ENCODE results near the gene SMYD3. TPM values are rescaled to one million over a fixed set of nuclear protein-coding genes. Genes with fewer than 3 reads are reported as not detected.

Gene SMYD3
- total and polyA plus RNA-seq, 2 of the 13 experiments (the other 11 are each of a cell fraction or from before 2014, with no cell fraction given): 27.7 to 35.8 TPM

DNA sequence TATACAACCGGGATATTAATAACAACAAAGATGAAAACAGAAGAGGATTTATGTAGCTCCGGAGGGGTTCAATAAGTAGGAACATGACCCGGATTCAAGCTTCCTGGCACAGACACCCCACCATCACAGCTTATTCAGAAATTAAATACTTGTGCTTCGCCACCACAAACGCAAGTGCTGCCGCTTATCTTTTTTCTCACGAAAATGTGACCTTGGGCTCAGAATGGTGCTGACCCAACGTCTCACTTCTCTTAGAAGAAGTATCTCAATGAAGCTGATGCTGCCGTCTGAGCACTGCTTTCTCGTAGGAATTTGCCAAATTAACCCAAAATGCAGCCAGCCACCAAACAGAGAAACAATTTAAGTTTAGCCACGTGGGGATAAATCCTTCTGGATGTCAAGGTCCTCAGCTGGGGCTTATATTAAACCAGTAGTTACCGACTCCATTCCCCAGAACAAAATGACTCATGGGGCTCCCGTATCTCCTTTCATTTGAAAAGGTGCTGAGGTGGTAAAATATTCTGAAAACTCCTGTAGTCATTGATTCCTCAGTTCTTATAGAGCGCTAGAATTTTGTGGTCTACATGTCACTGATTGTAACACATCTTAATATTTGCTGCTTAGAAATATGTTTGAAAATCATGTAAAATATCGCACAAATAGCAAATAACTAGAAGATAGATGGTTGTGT lies 466.7 kb downstream of the SMYD3 start:
- in situ Hi-C loops (cut with HindIII; ENCODE audit: extremely low pct_ligation_motif_present, low pct_unique_long_range_greater_than_20kb) (no loop called here), intact Hi-C loops (cut with micrococcal nuclease; ENCODE audit: unreplicated experiment) (no loop called here)
- no peaks in the 10 kb centered on the region for H3K9me3 ChIP-seq (ENCODE audit: low read length)
- POLR2A ChIA-PET: no interaction called here
- H3K36me3 ChIP-seq (replicated peaks in 1 of 2; ENCODE audit: control insufficient read depth in 1 of 2, insufficient read depth in 2 of 2, low read length in 2 of 2): no peaks in the 10 kb centered on the region; a peak in 1 of 5 replicates
- H3K79me2 ChIP-seq (ENCODE audit: insufficient read depth, low read length): no peaks in the 10 kb centered on the region
- no TSS peak for BruUV-seq (replicated peaks)
- no peak for DNase-seq (ENCODE audit: low spot score)
- CTCF ChIA-PET (ENCODE audit: low intra/inter-chr PET ratio, low total read pairs): no interaction called here
- no peak for FAIRE-seq
- H3K27ac ChIP-seq (ENCODE audit: extremely low read length, insufficient read depth, low read length): no peak overlapping the region
- H3K9ac ChIP-seq (ENCODE audit: insufficient read depth, low read depth, low read length): no peak overlapping the region
- H4K20me1 ChIP-seq (ENCODE audit: insufficient read depth, low read length): no peaks in the 10 kb centered on the region
- TF ChIP-seq KLF16 (CRISPR knock-in tag; IDR thresholded peaks at IDR 0.05) (no peak), REPIN1 (CRISPR knock-in tag; IDR thresholded peaks at IDR 0.05; ENCODE audit: borderline replicate concordance, low read depth) (no peak), MAFK (conservative IDR thresholded peaks at IDR 0.05 in 1 of 2, IDR thresholded peaks at IDR 0.05 in 1 of 2; ENCODE audit: low read length in 2 of 2) (peak in 1 of 2 experiments; percentile 21; a peak in 1 of 4 replicates), SIX4 (CRISPR knock-in tag; IDR thresholded peaks at IDR 0.05) (no peak)
- TF ChIP-seq, protein P1, sequence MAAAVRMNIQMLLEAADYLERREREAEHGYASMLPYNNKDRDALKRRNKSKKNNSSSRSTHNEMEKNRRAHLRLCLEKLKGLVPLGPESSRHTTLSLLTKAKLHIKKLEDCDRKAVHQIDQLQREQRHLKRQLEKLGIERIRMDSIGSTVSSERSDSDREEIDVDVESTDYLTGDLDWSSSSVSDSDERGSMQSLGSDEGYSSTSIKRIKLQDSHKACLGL (CRISPR knock-in tag; IDR thresholded peaks at IDR 0.05): no peak
- TF ChIP-seq, protein P2, sequence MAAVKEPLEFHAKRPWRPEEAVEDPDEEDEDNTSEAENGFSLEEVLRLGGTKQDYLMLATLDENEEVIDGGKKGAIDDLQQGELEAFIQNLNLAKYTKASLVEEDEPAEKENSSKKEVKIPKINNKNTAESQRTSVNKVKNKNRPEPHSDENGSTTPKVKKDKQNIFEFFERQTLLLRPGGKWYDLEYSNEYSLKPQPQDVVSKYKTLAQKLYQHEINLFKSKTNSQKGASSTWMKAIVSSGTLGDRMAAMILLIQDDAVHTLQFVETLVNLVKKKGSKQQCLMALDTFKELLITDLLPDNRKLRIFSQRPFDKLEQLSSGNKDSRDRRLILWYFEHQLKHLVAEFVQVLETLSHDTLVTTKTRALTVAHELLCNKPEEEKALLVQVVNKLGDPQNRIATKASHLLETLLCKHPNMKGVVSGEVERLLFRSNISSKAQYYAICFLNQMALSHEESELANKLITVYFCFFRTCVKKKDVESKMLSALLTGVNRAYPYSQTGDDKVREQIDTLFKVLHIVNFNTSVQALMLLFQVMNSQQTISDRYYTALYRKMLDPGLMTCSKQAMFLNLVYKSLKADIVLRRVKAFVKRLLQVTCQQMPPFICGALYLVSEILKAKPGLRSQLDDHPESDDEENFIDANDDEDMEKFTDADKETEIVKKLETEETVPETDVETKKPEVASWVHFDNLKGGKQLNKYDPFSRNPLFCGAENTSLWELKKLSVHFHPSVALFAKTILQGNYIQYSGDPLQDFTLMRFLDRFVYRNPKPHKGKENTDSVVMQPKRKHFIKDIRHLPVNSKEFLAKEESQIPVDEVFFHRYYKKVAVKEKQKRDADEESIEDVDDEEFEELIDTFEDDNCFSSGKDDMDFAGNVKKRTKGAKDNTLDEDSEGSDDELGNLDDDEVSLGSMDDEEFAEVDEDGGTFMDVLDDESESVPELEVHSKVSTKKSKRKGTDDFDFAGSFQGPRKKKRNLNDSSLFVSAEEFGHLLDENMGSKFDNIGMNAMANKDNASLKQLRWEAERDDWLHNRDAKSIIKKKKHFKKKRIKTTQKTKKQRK (IDR thresholded peaks at IDR 0.05; ENCODE audit: low read length): no peak
- H3K4me3 ChIP-seq (replicated peaks in 1 of 3; ENCODE audit: insufficient read depth in 1 of 3, low read depth in 2 of 3, low read length in 3 of 3): no peak overlapping the region
- H3K4me2 ChIP-seq (ENCODE audit: low read depth, low read length): no peak overlapping the region
- no peaks in the 10 kb centered on the region for H3K4me1 ChIP-seq (ENCODE audit: insufficient read depth, low read length)
- no peak for ATAC-seq
- no peak overlapping the region for H2AFZ ChIP-seq (ENCODE audit: low read length)
- H3K27me3 ChIP-seq (ENCODE audit: control insufficient read depth in 1 of 2, insufficient read depth in 2 of 2, low read length in 2 of 2): no peaks in the 10 kb centered on the region
- 95% methylated on average over 15 of the region's 15 CpGs for WGBS (ENCODE audit: low lambda C conversion rate)
